Heart left ventricle (tissue), 13 donors: ENCODE data around the gene CLIP1.

Source experiments
- POLR2A ChIP-seq, 2 donors: fragments of 450-650 bp; IDR thresholded peaks; one replicate each; pipeline ENCODE4 v1.6.1; 2017; ENCODE audit warnings: antibody characterized with exemption in 2 of 2, mild to moderate bottlenecking in 2 of 2, moderate library complexity in 2 of 2
- TF ChIP-seq, protein P1 (sequence below), 12 donors: fragments of 200-600 bp; sonication (generic) in 4 of 12; IDR thresholded peaks; one replicate each; pipeline versions ENCODE4 v1.5.0 to v1.8.0; 2018 to 2022; ENCODE audit warnings: antibody characterized with exemption in 12 of 12, mild to moderate bottlenecking in 5 of 12
- donor health status: ischemic (EF 13 %, LVEDD 7.1; RV severe dilation, severe dysfunction).
- donor health status: DM: no; HTN: yes; CAD: no.
- donor health status: DM: no; HTN: no; CAD: no.
- donor health status: ischemic (EF 25% LVEDD 6.9; RV normal size, moderate dysfunction).
- donor health status: ischemic (EF 25% LVEDD 5.7; RV mildly dilated, moderate dysfunction).
- donor health status: ischemic (EF 35%, LVEDD 5.7; RV mildly dilated, moderate dysfunction).
- donor health status: nonischemic (EF 11% LVEDD 7.7; RV severe dilation, severe dysfunction).
- donor health status: DM: yes; HTN: yes; CAD: no.
- donor health status: PGD.
- donor health status: ischemic (EF 29% LVEDD 5.4; RV normal size, mild dysfunction).
- donor health status: nonischemic (EF 23%, LVEDD 6.1; RV moderate dilation, normal function).

DNA sequence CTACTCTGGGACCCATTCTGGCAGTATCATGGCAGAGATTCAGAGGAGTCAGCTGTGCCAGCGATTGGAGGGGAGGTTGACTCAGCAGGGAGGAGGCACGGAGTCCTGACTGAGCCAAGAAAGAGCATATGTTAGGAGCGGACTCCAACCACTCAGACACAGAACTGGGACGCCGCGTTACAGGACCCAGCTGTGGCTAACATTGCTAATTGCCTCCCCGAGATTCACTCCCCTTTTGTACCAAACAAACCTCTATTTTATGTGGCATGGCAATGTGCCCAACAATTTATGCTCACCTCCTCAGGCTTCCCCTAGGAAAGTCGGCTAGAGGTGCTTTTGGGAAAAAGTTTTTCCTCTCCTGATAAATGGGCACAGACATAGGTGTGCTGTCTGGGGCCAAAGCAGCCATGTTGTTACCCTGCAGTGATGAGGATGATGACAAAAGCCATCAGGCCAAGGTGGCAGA, 15.2 kb upstream of the CLIP1 start:
- TF ChIP-seq, protein P1, sequence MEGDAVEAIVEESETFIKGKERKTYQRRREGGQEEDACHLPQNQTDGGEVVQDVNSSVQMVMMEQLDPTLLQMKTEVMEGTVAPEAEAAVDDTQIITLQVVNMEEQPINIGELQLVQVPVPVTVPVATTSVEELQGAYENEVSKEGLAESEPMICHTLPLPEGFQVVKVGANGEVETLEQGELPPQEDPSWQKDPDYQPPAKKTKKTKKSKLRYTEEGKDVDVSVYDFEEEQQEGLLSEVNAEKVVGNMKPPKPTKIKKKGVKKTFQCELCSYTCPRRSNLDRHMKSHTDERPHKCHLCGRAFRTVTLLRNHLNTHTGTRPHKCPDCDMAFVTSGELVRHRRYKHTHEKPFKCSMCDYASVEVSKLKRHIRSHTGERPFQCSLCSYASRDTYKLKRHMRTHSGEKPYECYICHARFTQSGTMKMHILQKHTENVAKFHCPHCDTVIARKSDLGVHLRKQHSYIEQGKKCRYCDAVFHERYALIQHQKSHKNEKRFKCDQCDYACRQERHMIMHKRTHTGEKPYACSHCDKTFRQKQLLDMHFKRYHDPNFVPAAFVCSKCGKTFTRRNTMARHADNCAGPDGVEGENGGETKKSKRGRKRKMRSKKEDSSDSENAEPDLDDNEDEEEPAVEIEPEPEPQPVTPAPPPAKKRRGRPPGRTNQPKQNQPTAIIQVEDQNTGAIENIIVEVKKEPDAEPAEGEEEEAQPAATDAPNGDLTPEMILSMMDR (IDR thresholded peaks at IDR 0.05) = no peak
- no peak for TF ChIP-seq POLR2A (IDR thresholded peaks at IDR 0.05)
